Activated CD4-positive, alpha-beta T cell treated with anti-CD3 and anti-CD28 coated beads, Interleukin-2, amount 50 U/mL, for 48 hours (primary cell): ENCODE measurements around the gene MRPS18A.
"Not testable (repeated sequence)": the region's sequence is repeated elsewhere in the genome, so short reads cannot be mapped to it uniquely, and the experiment has no call there.

Source experiments
- DNase-seq, 2 experiments: peaks; one replicate each; pipeline ENCODE4 v3.0.0-alpha.2; 2020

Gene MRPS18A

DNA sequence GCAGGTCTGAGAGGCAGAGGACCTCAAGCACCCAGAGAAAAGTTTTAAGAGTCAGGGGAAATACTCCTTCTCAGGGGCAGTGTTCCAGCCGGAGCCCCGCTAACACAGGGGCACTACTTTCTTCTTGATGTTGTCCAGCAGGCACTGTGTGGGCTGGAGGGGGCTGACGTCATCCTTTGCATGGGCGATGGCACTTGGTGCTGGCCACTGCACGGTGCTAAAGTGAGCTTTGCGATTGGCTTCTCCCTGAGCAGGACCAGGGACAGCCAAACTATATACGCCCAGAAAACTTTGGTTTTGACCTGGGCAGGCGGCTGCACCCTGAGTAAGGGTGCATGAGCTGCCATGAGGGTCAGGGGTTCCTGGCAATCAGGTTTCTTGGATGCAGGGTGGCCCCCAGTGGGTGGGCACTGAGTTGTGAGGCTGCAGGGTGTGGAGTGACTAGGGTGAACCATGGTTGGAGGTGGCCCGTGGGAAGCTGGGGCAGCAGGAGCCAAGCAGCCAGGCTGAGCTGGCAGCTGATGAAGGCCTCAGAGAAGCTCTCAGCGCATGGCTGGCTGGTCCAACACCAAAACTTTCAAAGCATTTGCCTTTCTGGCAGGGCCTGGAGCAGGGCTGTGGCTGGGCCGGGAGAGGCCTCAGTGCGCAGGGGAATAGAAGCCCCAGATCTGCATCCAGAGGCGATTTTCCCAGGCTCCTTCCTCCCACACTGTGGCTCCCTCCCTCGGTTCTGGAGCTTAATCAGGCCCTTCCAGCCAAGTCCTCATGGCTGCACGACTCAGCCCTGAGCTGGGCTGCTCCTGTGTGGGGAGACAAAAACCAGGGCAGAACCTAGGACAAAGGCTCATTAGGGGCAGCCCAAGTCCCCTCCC is 18.3 kb downstream of the MRPS18A start:
- DNase-seq: no peak

DNA sequence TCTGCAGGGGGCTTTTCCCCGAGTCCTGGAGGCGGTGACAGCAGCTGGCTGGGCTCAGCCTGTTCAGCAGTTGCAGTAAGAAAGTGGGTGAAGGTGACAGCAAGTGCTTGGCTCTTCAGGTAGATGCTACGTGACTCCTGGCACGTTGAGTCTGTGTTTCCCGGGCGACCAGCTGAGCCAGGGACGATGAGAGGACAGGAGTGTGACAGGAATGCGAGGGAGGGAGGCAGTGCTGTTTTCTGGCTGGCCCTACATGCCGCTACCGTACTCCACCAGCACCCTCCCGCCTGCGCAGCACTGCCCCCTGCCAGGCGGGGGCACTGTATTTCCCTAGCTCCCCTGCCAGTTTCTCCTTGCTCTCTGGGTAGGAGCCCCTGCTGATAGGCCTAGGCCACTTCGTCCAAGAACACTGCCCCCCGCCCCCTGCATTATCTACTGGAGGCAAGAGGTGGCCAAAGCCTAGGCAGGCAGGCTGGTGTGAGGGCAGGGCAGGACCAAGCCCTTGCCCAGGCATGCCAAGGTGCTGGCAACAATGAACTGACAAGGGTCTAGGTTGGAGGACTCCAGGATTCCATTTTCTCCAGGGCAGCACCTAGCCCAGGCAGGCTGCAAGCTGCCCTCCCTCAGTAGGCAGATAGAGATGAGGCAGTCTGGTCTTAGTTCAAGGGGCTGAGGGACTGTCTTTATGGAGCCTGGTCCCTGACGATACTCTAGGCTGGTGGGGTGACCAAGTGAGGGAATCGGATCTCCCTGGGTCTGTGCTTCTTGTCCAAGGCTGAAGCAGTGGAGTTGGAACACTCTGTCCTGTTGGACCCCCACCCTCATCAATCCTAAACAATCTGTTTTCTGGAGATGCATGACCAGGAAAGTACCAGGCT is 19.2 kb downstream of the MRPS18A start:
- peak; percentile 71 to 77 for DNase-seq

DNA sequence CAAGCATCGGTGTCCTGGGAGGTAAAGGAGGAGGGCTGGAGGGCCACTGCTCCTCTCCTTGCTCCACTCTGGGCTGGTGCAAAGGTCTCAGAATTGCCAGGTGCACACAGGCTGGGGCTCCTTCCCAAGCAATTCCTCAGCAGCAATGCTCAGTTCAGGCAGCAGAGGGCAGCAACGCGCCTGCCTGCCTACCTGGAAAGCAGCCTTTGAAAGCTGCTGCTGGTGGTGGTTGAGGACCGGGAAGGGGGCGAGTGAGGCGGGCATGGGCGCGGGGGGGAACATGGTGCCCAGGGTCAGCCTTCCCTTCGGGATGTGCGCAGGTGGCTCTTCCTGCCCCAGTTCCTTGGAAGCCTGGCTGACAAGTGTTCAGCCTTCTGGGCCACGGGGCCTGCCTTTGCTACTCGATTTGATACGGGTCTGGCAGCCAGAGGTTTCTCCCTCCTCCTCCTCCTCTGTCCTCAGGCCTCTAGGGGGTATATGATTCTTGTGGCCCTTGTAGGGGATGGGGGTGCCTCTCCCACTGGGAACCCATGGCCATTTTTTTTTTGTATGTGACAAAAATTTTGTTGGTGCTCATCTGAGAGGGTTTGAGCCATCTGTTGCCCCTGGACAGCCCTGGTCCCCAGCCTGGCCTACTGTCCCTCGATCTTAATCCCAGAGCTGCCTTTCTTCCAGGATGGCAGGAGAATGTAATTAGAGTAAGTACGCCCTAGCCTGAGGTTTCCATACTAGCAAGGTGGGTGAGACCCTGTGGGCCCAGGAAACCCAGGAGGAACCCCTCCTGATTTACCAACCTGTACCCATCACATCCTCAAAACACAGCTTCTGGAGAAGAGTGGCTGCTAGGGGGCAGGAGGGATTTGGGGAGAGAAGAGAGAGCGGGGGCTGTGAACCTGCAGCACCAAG is 20.1 kb downstream of the MRPS18A start:
- DNase-seq: peak; percentile 92 to 94

DNA sequence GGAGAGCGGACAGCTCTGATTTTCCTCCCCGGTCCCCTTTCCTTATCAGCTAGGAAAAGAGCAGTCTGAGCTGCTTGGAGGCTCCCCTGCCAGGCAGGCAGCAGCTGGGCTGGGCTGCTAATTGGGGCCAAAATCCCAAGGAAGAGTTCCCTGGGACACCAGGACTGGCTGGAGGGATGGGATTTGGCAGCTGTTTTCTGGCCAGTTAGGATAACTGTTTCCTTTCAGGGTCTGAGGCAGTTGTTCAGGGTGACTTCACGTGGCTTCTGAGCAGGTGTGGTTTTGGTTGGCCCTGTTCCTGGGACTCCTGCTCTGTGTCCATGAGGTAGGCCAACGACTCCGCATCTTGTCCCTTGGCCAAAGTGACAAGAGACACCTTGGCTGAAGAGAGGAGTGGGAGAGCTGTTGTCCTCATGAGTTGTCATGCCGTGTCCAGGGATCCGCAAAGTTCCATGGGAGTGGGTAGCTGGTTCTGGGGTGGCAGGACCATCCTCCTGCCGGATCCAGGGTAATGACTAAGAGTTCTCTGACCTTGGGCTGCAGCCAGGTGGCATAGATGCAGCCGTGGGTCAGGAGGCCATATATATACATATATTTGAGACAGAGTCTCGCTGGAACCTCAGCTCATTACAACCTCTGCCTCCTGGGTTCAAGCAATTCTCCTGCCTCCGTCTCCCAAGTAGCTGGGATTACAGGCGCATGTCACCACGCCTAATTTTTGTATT is 21.2 kb downstream of the MRPS18A start:
- no peak for DNase-seq

DNA sequence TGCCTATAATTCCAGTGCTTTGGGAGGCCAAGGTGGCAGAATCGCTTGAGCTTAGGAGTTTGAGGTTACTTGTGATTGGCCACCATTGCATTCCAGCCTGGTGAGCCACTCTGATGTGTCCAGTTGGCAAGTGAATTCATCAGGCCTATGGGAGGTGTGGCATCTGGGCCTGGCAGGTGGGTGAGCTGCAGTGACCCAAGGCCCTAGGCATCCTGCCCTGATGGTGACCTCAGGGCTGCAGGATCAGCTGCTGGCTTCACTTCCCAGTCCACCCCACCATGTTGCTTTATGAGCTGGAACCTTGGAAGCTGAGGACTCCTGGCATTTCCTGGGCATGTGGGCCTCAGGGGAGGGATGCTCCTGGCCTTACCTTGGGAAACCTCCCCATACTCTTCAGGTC is 22.2 kb downstream of the MRPS18A start:
- DNase-seq: no peak

DNA sequence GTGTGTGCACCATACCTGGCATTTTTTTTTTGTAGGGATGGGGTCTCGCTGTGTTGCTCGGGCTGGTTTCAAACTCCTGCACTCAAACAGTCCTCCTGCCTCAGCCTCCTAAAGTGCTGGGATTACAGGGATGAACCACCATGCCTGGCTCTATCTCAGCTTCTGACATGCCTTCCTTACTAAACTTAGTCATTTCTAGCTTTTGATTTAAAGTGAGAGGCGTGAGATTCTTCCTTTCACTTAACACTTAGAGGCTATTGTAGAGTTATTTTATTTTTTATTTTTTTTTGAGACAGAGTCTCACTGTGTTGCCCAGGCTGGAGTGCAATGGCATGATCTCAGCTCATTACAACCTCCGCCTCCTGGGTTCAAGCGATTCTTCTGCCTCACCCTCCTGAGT is 24.6 kb downstream of the MRPS18A start:
- not testable (repeated sequence) for DNase-seq

DNA sequence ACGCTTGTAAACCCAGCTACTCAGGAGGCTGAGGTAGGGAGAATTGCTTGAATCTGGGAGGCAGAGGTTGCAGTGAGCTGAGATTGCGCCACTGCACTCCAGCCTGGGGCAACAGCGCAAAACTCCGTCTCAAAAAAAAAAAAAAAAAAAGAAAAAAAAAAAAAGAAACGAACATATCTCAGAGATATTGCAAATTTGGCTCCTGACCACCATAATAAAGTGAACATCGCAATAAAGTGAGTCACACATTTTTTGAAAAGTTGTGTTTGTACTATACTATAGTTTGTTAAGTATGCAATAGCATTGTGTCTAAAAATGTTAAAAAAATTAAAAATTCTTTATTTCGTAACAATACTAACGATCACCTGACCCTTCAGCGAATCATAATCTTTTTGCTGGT is 29.4 kb downstream of the MRPS18A start:
- no peak for DNase-seq

DNA sequence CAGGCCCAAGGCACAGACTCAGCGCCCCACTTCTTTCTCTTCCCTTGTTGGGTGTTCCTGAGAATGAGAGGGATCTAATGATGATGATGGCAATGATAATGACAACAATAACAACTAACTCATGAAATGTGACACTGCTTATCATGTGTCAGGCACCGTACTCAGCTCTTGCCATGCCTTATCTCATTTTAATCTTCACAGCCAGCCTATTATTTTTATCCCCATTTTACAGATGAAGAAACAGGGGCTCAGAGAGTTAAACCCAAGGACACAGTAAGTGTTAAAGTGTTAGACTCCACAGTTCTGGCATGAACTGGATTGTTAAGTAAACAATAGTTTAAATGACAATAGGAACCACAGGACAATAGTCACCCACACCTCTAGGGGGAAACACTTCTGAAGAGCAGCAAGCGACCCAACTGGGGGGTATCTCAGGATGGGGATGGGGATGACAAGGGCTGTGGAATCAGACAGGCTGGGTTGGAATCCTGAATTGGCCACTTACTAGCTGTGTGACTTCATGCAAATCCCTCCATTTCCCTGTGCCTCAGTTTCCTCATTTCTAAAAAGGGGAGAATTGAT is 30.3 kb downstream of the MRPS18A start:
- no peak for DNase-seq

DNA sequence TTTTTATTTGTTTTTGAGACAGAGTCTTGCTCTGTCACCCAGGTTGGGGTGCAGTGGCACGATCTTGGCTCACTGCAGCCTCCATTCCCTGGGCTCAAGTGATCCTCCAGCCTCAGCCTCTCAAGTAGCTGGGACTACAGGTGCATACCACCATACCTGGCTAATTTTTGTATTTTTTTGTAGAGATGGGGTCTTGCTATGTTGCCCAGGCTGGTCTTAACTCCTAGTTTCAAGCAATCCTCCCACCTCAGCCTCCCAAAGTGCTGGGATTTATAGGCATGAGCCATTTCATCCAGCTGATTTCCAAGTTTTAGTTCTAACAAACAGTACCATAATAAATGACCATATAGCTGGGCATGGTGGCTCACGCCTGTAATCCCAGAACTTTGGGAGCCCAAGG is 34.8 kb downstream of the MRPS18A start:
- DNase-seq: not testable (repeated sequence)

DNA sequence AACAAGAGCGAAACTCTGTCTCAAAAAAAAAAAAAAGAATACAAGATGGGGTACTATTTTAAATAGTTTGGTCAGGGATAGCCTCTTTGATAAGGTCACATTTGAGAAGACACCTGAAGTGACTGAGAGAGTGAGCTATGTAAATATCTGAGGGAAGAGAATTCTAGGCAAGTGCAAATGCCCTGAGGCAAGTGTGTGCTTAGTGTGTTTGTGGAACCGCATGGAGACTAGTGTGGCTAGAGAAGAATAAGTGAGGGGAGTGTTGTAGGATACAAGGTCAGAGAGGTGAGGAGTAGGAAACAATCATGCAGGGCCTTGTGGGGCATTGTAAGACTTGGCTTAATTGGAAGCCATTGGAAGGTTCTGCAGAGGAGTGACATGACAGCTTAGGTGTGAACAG is 39.3 kb downstream of the MRPS18A start:
- no peak for DNase-seq

DNA sequence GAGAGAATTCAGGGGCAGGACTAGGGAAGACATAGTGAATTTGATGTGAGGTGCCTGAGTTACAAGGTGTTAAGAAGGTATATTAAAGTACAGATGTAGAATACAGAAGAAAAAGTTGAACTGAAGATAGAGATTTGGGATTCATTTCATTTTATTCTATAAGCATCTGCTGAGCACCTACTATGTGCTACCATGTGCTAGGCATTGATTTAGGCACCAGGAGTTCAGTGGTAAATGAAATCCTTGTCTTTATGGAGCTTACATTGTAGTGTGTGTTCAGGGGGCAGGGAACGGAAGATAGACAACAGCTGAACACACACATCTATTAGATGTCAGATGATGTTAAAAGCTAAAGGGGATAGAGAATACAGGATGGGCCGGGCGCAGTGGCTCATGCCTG is 40.0 kb downstream of the MRPS18A start:
- no peak for DNase-seq

DNA sequence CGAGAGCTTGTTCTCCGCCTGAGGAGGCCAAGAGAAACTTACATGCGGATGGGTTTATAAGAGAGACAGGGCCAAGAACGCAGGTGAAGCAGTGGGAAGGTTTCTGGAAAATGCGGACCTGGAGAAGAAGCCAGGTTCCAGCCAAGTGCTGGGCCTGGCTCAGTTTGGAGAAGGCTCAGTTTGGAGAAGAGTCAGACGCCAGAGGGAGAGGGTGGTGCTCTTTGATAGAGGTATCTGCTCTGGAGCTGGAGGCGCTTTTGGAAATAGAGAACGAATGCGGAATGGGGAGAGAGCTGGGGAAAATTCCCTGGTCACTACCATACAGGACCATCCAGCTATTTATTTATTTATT is 42.0 kb downstream of the MRPS18A start:
- no peak for DNase-seq

DNA sequence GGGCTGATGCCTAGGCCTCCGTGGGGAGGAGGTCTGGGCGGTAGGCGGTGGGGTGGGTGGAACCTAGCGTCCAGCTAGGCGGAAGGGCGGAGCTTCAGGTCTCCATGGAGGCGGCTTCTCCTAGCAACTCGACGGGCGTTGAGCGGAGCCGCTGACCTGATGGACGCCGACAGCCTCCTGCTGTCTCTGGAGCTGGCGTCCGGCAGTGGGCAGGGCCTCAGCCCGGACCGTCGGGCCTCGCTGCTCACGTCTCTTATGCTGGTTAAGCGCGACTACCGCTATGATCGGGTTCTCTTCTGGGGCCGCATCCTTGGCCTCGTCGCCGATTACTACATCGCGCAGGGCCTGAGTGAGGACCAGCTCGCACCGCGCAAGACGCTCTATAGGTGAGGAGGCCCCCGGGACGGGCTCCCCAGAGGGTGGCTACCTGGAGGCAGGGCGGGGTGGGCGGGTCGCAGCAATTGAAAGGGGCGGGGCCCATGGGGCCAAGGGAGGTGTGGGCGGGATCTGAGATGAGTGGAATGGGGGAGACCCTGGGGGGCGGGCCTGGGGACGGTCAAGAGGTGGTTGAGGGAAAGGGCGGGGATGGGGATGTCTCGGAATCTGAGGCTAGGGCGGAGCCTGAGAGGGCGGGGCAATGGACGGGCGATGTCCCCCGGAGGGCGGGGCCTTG is 42.5 kb downstream of the MRPS18A start, which contains the start of gene RSPH9:
Gene RSPH9 (plus strand): TSS at position 97 of the 673 bp plus-strand sequence. CDS start 63 bp downstream, at position 160.
- DNase-seq: peak; percentile 72 to 79

DNA sequence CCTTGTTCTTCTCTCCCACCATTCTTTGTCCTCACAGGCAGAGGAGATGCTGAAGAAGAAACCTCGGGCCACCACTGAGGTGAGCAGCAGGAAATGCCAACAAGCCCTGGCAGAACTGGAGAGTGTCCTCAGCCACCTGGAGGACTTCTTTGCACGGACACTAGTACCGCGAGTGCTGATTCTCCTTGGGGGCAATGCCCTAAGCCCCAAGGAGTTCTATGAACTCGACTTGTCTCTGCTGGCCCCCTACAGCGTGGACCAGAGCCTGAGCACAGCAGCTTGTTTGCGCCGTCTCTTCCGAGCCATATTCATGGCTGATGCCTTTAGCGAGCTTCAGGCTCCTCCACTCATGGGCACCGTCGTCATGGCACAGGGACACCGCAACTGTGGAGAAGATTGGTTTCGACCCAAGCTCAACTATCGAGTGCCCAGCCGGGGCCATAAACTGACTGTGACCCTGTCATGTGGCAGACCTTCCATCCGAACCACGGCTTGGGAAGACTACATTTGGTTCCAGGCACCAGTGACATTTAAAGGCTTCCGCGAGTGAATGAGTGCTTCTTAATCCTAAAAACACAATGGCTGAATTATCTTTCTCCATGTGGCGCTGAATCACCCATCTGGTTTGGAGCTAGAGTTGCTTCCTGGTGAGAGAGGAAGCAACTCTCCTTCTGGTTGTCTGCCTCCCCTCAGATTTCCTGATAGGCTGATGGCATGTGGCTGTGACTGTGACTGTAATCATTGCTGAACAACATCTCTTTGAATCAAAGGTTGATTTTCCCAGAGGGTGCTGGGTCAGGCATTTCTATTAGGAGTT is 47.4 kb downstream of the MRPS18A start:
- DNase-seq: no peak

DNA sequence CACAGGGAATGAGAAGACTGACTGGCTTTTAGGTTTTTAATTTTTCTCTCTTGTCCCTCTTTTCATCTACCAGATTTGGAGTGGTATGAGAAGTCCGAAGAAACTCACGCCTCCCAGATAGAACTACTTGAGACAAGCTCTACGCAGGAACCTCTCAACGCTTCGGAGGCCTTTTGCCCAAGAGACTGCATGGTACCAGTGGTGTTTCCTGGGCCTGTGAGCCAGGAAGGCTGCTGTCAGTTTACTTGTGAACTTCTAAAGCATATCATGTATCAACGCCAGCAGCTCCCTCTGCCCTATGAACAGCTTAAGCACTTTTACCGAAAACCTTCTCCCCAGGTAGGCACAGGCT is 51.3 kb downstream of the MRPS18A start:
- peak; percentile 5 to 25 for DNase-seq

DNA sequence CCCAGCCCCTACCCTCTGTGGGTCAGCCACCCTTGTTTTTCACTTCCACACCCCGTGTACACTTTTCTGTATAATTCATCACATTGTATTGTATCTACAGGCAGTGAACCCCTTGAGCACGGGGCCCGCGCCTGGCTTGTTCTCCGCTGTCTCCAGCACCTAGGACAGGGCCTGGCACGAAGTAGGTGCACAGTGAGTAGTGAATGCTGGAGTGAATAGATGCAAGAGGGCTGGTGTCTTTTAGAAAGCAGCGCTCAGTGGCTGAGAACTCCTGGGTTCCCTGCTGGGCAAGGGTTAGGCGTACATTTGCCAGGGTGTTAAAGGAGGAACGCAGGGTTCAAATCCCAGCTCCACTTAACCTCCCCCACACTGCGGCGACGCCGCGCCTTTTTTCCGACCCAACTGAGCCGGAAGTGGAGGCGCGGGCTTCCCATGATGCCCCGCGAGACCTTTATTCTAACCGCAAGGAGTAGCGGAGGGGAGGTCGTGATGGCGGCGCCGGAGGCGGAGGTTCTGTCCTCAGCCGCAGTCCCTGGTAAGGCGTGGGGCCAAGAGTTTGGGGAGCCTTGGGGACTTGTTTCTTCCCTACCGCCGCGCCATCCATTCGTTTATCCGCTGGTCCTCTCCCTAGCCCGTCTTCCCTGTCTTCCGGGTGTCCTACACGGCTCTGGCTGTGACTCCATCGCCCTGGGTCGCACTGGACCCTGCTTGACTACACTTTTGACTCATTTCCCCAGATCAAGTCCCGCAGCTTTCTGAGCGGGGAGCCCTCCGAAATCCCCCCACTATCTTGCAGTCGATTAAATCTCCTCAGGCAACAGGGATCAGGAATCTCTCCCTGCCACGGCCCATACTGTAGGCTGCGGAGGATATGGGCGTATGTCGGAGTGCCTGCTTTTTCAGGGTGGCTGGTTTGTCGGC is 51.9 kb downstream of the MRPS18A start, which contains the start of gene MAD2L1BP:
Gene MAD2L1BP (plus strand): TSS at position 454 of the 921 bp plus-strand sequence. CDS start 36 bp downstream, at position 490.
- peak; percentile 88 to 92 for DNase-seq

DNA sequence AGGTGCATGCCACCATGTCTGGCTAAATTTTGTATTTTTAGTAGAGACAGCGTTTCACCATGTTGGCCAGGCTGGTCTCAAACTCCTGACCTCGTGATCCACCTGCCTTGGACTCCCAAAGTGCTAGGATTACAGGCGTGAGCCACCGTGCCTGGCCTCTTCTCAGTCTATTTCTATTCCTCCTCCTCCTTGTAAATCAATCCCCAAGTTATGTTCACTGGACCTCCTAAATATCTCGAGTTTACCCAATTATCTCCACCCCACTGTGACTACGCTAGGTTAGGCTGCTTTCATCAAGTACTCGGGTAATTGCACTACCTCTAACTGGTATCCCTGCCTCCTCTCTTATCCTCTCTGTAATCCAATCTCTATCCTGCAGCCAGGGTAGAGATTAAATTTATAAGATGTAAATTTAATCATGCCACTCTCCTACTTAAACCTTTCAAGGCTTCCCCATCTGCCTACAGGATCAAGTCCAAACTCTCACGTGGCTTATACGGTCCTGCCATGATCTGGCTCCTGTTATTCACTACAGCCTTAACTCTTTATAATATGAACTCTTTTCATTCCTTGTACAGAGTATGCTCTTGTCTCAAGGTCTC is 52.8 kb downstream of the MRPS18A start:
- DNase-seq: no peak

DNA sequence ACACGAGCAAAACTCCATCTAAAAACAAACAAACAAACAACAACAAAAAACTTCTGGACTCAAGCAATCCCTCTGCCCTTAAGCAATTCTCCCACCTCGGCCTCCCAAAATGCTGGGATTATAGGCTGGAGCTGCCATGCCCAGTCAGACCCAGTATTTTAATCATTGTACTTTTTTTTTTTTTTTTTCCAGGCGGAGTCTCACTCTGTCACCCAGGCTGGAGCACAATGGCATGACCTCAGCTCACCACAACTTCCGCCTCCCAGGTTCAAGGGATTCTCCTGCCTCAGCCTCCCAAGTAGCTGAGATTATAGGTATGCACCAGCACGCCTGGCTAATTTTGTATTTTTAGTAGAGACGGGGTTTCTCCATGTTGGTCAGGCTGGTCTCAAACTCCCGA is 54.6 kb downstream of the MRPS18A start:
- DNase-seq: not testable (repeated sequence)
